ENCODE results near the gene PRTG. TPM values are rescaled to one million over a fixed set of nuclear protein-coding genes. Genes with fewer than 3 reads are reported as not detected.
A peak's percentile ranks its signal among the peaks of the same experiment; 100 is the strongest.

PRTG gene
- total RNA-seq (8.2 and 12.4 TPM in 2 replicates), polyA plus RNA-seq (3.0 and 3.4 TPM in 2 replicates), polyA minus RNA-seq (11.5 and 14.7 TPM in 2 replicates), Bru-seq, nascent RNA (percentile 70 among the genes with signal in this experiment), BruChase-seq, experiment 1, labeled RNA remaining after a 6-hour chase (percentile 56 among the genes with signal in this experiment), BruChase-seq, experiment 2, labeled RNA remaining after a 2-hour chase (percentile 56 among the genes with signal in this experiment)
- polyA plus RNA-seq (2011; cell fraction: cytosol; rRNA removed): 2.7 and 3.3 TPM in 2 replicates
- polyA plus RNA-seq (2011; cell fraction: nucleus; rRNA removed): 11.0 and 12.5 TPM in 2 replicates
- polyA plus RNA-seq (2012): 2.0 and 3.5 TPM in 2 replicates
- 6.9 TPM for polyA minus RNA-seq (2011; cell fraction: cytosol; rRNA and poly(A)+ RNA removed)
- polyA minus RNA-seq (2011; cell fraction: nucleus; rRNA and poly(A)+ RNA removed): 32.6 and 34.8 TPM in 2 replicates
- long read RNA-seq, partial matches to known transcripts: 2 of 3 reads
- long read RNA-seq, other reads (novel, unspliced or antisense): 0 of 3 reads

- no peaks in the 10 kb centered on the region for H3K9me1 ChIP-seq (replicated peaks; ENCODE audit: control insufficient read depth, extremely low read depth, insufficient read depth, low read length)
- CTCF ChIA-PET: interaction anchor here (0.8 to 1.4 kb wide), 3 partner anchors 30 to 153 kb away, joined by 3 read pairs; no protein-coding TSS in a partner anchor
- no peaks in the 10 kb centered on the region for H4K20me1 ChIP-seq (replicated peaks; ENCODE audit: control insufficient read depth, extremely low read depth, insufficient read depth, low read length)
- H3K4me3 ChIP-seq (replicated peaks in 1 of 3; ENCODE audit: insufficient read depth in 1 of 3, low read depth in 1 of 3, low read length in 3 of 3): peak within 1 kb of the TSS; percentile 26 to 98 (median 93)
- H3K27me3 ChIP-seq (ENCODE audit: control insufficient read depth in 2 of 2, insufficient read depth in 2 of 2, low read length in 2 of 2): no peaks in the 10 kb centered on the region
- FAIRE-seq: no peak
- H3K79me2 ChIP-seq (ENCODE audit: control insufficient read depth, insufficient read depth, low read length): peaks cover 2% of the 10 kb centered on the region
- no peaks in the 10 kb centered on the region for H3K9me3 ChIP-seq (replicated peaks; ENCODE audit: control insufficient read depth, insufficient read depth, low read length)
- dilution Hi-C loops (cut with MboI; ENCODE audit: extremely low pct_ligation_motif_present, low sequenced_read_pairs) (no loop called here), intact Hi-C loops (cut with micrococcal nuclease) (loop anchor here (1.0 to 5.0 kb wide), 4 partner anchors 76 to 155 kb away; partner anchors contain the start of gene PYGO1)
- DNase-seq (ENCODE audit: low read depth, low spot score): peak; percentile 81
- TF ChIP-seq GATA2 (IDR thresholded peaks at IDR 0.05; ENCODE audit: insufficient read depth, insufficient read length, low read depth, low read length) (no peak), JUN (IDR thresholded peaks at IDR 0.05; ENCODE audit: borderline replicate concordance, insufficient read depth, insufficient read length, low read depth) (no peak), POLR2A (IDR thresholded peaks at IDR 0.05; ENCODE audit: low read depth, low read length) (peak; percentile 46), MAX (IDR thresholded peaks at IDR 0.05; ENCODE audit: insufficient read depth, insufficient read length) (no peak), MYC (IDR thresholded peaks at IDR 0.05; ENCODE audit: low read depth, low read length) (no peak), POLR2AphosphoS5 (IDR thresholded peaks at IDR 0.05; ENCODE audit: insufficient read depth, low read depth, low read length) (peak; percentile 54)
- peak within 1 kb of the TSS; percentile 97 for H3K4me2 ChIP-seq (ENCODE audit: insufficient read depth, low read length)
- POLR2A ChIA-PET: interaction anchor here (1.2 kb wide), 1 partner anchor 36 kb away, joined by 3 read pairs; no protein-coding TSS in a partner anchor
- H3K4me1 ChIP-seq (ENCODE audit: control insufficient read depth, extremely low read depth, insufficient read depth, low read length): peaks cover 17% of the 10 kb centered on the region
- peak within 1 kb of the TSS; percentile 73 for H3K9ac ChIP-seq (replicated peaks; ENCODE audit: extremely low read depth, insufficient read depth, low read length)
- H3K27ac ChIP-seq (ENCODE audit: insufficient read depth, low read depth, low read length): peak within 1 kb of the TSS; percentile 4
- BruUV-seq (replicated peaks): no TSS peak
- H3K36me3 ChIP-seq (ENCODE audit: control insufficient read depth in 2 of 2, extremely low read depth in 1 of 2, insufficient read depth in 2 of 2, low read length in 2 of 2): no peaks in the 10 kb centered on the region
- peak within 1 kb of the TSS; percentile 83 for H2AFZ ChIP-seq (ENCODE audit: low read depth, low read length)
These were observed at the start of gene PRTG for GRCh38 chr15:55742927-55743728. PRTG (minus strand) TSS chr15:55743152; CDS start chr15:55742931, 221 bp downstream.

Measured in endothelial cell of umbilical vein (primary cell).